GM12878 (cell line): ENCODE results near the gene RTN4RL1.

Source experiments
- JUND ChIP-seq: IDR thresholded peaks from 2 replicates; pipeline ENCODE4 v1.6.1; 2012; ENCODE audit warnings: low read depth, mild to moderate bottlenecking, low read length, improper control_type of control experiment, moderate library complexity
- POLR2A ChIP-seq: IDR thresholded peaks from 2 replicates; pipeline ENCODE4 v1.6.1; 2011; ENCODE audit warnings: low read depth, mild to moderate bottlenecking, low read length
- SIN3A ChIP-seq: IDR thresholded peaks from 2 replicates; pipeline ENCODE4 v1.6.1; 2012; ENCODE audit warnings: low read depth, low read length, improper control_type of control experiment
- SREBF1 ChIP-seq: IDR thresholded peaks from 2 replicates; pipeline ENCODE4 v1.6.1; 2012; ENCODE audit warnings: mild to moderate bottlenecking, low read length
- SUPT20H ChIP-seq: IDR thresholded peaks from 2 replicates; pipeline ENCODE4 v1.6.1; 2011; ENCODE audit warnings: low read depth, mild to moderate bottlenecking, low read length, moderate library complexity, borderline replicate concordance; ENCODE audit not compliant: control insufficient read depth
- TARDBP ChIP-seq: IDR thresholded peaks from 2 replicates; pipeline ENCODE4 v1.6.1; 2016; ENCODE audit warnings: borderline replicate concordance
- TF ChIP-seq, protein P1 (sequence below): IDR thresholded peaks from 2 replicates; pipeline ENCODE4 v1.6.1; 2012; ENCODE audit warnings: mild to moderate bottlenecking, low read depth, low read length
- TF ChIP-seq, protein P2 (sequence below), 3 experiments: IDR thresholded peaks in 2 of 3; conservative IDR thresholded peaks in 1 of 3; 2 replicates each; pipeline ENCODE4 v1.5.1; 2011; ENCODE audit warnings: low read depth in 3 of 3, low read length in 3 of 3, mild to moderate bottlenecking in 3 of 3, control low read depth in 2 of 3, moderate library complexity in 2 of 3, inconsistent platforms in 1 of 3, mixed read lengths in 1 of 3; ENCODE audit not compliant: control insufficient read depth in 2 of 3, insufficient read depth in 1 of 3; ENCODE audit errors: extremely low read depth in 1 of 3
- TF ChIP-seq, protein P3 (sequence below): IDR thresholded peaks from 2 replicates; pipeline ENCODE4 v1.6.1; 2011; ENCODE audit warnings: low read depth, low read length, improper control_type of control experiment, borderline replicate concordance
- TF ChIP-seq, protein P4 (sequence below): fragments of 450-650 bp; formaldehyde crosslinking; IDR thresholded peaks from 2 replicates; pipeline ENCODE4 v1.4.0; 2020; ENCODE audit warnings: mild to moderate bottlenecking, moderate library complexity

DNA sequence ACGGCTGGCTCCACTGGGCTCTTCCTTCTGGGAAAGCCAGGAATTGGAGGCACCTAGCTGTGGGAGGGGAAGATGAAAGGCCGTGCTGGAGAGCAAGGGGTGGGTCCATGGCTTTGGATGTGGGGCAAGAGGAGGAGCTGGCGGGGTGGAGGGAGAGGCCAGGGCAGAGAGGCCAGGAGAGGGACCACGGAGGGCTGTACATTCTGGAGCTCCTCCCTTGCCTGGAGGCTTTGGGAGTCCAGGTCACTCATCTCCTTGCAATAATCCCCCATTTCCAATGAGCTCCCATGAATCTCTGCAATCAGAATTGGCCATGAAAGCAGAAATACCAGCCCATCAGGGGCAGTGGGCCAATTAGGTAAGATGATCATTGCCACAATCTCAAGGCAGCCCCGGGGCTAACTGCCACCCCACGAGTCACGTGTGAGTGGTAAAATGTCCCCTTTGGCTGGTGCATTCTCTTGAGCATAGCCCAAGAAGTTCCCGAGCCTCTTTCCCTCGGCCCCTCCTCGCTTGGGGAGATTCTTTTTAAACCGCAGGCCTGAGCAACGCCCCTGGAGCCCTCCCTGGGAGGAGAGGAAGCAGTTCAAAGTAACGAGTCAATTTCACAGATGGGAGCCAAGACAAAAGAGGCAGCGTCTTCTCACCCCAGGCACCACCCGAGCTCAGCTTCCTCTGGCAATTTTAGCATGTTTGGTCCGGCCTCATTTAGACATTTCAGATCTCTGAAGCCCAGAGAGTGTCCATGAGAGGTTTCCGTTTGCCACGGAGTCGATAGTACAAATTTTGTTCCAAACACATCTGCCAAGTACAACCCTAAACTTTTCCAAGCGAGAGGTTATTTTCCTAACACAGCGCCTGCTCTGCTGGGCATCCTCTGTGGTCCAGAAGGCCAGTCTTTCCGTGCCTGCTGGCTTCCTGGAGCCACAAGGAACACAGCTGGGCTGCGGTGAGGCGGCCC lies 13.4 kb downstream of the RTN4RL1 start:
- TF ChIP-seq, protein P1, sequence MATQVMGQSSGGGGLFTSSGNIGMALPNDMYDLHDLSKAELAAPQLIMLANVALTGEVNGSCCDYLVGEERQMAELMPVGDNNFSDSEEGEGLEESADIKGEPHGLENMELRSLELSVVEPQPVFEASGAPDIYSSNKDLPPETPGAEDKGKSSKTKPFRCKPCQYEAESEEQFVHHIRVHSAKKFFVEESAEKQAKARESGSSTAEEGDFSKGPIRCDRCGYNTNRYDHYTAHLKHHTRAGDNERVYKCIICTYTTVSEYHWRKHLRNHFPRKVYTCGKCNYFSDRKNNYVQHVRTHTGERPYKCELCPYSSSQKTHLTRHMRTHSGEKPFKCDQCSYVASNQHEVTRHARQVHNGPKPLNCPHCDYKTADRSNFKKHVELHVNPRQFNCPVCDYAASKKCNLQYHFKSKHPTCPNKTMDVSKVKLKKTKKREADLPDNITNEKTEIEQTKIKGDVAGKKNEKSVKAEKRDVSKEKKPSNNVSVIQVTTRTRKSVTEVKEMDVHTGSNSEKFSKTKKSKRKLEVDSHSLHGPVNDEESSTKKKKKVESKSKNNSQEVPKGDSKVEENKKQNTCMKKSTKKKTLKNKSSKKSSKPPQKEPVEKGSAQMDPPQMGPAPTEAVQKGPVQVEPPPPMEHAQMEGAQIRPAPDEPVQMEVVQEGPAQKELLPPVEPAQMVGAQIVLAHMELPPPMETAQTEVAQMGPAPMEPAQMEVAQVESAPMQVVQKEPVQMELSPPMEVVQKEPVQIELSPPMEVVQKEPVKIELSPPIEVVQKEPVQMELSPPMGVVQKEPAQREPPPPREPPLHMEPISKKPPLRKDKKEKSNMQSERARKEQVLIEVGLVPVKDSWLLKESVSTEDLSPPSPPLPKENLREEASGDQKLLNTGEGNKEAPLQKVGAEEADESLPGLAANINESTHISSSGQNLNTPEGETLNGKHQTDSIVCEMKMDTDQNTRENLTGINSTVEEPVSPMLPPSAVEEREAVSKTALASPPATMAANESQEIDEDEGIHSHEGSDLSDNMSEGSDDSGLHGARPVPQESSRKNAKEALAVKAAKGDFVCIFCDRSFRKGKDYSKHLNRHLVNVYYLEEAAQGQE: no peak
- TF ChIP-seq, protein P2, sequence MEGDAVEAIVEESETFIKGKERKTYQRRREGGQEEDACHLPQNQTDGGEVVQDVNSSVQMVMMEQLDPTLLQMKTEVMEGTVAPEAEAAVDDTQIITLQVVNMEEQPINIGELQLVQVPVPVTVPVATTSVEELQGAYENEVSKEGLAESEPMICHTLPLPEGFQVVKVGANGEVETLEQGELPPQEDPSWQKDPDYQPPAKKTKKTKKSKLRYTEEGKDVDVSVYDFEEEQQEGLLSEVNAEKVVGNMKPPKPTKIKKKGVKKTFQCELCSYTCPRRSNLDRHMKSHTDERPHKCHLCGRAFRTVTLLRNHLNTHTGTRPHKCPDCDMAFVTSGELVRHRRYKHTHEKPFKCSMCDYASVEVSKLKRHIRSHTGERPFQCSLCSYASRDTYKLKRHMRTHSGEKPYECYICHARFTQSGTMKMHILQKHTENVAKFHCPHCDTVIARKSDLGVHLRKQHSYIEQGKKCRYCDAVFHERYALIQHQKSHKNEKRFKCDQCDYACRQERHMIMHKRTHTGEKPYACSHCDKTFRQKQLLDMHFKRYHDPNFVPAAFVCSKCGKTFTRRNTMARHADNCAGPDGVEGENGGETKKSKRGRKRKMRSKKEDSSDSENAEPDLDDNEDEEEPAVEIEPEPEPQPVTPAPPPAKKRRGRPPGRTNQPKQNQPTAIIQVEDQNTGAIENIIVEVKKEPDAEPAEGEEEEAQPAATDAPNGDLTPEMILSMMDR (IDR thresholded peaks at IDR 0.05 in 2 of 3, conservative IDR thresholded peaks at IDR 0.05 in 1 of 3; ENCODE audit: control insufficient read depth in 2 of 3, extremely low read depth in 1 of 3, insufficient read depth in 1 of 3, low read depth in 3 of 3, low read length in 3 of 3): no peak
- TF ChIP-seq, protein P3, sequence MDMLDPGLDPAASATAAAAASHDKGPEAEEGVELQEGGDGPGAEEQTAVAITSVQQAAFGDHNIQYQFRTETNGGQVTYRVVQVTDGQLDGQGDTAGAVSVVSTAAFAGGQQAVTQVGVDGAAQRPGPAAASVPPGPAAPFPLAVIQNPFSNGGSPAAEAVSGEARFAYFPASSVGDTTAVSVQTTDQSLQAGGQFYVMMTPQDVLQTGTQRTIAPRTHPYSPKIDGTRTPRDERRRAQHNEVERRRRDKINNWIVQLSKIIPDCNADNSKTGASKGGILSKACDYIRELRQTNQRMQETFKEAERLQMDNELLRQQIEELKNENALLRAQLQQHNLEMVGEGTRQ: no peak
- TF ChIP-seq TARDBP (no peak), SREBF1 (no peak), POLR2A (no peak), SIN3A (no peak), SUPT20H (no peak), JUND (no peak)
- TF ChIP-seq, protein P4, sequence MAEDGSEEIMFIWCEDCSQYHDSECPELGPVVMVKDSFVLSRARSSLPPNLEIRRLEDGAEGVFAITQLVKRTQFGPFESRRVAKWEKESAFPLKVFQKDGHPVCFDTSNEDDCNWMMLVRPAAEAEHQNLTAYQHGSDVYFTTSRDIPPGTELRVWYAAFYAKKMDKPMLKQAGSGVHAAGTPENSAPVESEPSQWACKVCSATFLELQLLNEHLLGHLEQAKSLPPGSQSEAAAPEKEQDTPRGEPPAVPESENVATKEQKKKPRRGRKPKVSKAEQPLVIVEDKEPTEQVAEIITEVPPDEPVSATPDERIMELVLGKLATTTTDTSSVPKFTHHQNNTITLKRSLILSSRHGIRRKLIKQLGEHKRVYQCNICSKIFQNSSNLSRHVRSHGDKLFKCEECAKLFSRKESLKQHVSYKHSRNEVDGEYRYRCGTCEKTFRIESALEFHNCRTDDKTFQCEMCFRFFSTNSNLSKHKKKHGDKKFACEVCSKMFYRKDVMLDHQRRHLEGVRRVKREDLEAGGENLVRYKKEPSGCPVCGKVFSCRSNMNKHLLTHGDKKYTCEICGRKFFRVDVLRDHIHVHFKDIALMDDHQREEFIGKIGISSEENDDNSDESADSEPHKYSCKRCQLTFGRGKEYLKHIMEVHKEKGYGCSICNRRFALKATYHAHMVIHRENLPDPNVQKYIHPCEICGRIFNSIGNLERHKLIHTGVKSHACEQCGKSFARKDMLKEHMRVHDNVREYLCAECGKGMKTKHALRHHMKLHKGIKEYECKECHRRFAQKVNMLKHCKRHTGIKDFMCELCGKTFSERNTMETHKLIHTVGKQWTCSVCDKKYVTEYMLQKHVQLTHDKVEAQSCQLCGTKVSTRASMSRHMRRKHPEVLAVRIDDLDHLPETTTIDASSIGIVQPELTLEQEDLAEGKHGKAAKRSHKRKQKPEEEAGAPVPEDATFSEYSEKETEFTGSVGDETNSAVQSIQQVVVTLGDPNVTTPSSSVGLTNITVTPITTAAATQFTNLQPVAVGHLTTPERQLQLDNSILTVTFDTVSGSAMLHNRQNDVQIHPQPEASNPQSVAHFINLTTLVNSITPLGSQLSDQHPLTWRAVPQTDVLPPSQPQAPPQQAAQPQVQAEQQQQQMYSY (CRISPR knock-in tag): no peak
